ENCODE results near the gene PHF10.
A peak's percentile ranks its signal among the peaks of the same experiment; 100 is the strongest.

Gene PHF10

GRCh38 chr6:169755162-169755561 is 30.9 kb upstream of the PHF10 start:
- no peaks in the 10 kb centered on the region for H3K9me3 Mint-ChIP-seq
- H3K4me3 Mint-ChIP-seq: no peak overlapping the region
- H3K27me3 Mint-ChIP-seq (ENCODE audit: low read depth): no peaks in the 10 kb centered on the region
- TF ChIP-seq CTCF (IDR thresholded peaks at IDR 0.05; ENCODE audit: unreplicated experiment in 3 of 3): no peak
- no peak overlapping the region for H3K27ac Mint-ChIP-seq
- peaks cover 29% of the 10 kb centered on the region for H3K36me3 Mint-ChIP-seq (ENCODE audit: low read depth)
- H3K4me1 Mint-ChIP-seq: peaks cover 27% of the 10 kb centered on the region

GRCh38 chr6:169752074-169752623 is 27.8 kb upstream of the PHF10 start:
- H3K4me3 Mint-ChIP-seq: peak overlapping the region; percentile 92 to 98 (median 98)
- H3K4me1 Mint-ChIP-seq: peaks cover 32% of the 10 kb centered on the region
- H3K36me3 Mint-ChIP-seq (ENCODE audit: low read depth): peaks cover 18% of the 10 kb centered on the region
- peak overlapping the region; percentile 91 to 99 (median 98) for H3K27ac Mint-ChIP-seq
- TF ChIP-seq CTCF (IDR thresholded peaks at IDR 0.05; ENCODE audit: unreplicated experiment in 3 of 3): no peak
- H3K9me3 Mint-ChIP-seq: peaks cover 8% of the 10 kb centered on the region
- H3K27me3 Mint-ChIP-seq (ENCODE audit: low read depth): no peaks in the 10 kb centered on the region

GRCh38 chr6:169751242-169752073 is 27.2 kb upstream of the PHF10 start, which contains the start of the genes DYNLT2 and ERMARD:
DYNLT2 (minus strand) TSS chr6:169751572; CDS start chr6:169751458, 114 bp downstream.
ERMARD (plus strand) TSS chr6:169751622; CDS start chr6:169751658, 36 bp downstream.
- H3K9me3 Mint-ChIP-seq: peaks cover 12% of the 10 kb centered on the region
- H3K4me1 Mint-ChIP-seq: peaks cover 32% of the 10 kb centered on the region
- peak in 1 of 3 experiments; percentile 25 for TF ChIP-seq CTCF (IDR thresholded peaks at IDR 0.05; ENCODE audit: unreplicated experiment in 3 of 3)
- peak within 1 kb of the TSS; percentile 98 to 99 (median 98) for H3K4me3 Mint-ChIP-seq
- H3K27ac Mint-ChIP-seq: peak within 1 kb of the TSS; percentile 91 to 99 (median 98)
- peaks cover 15% of the 10 kb centered on the region for H3K36me3 Mint-ChIP-seq (ENCODE audit: low read depth)
- H3K27me3 Mint-ChIP-seq (ENCODE audit: low read depth): no peaks in the 10 kb centered on the region

GRCh38 chr6:169746556-169746955 is 22.3 kb upstream of the PHF10 start:
- Mint-ChIP-seq H3K27ac (no peak overlapping the region), H3K9me3 (peaks cover 23% of the 10 kb centered on the region), H3K36me3 (ENCODE audit: low read depth) (peaks cover 15% of the 10 kb centered on the region), H3K4me1 (peaks cover 17% of the 10 kb centered on the region), H3K27me3 (ENCODE audit: low read depth) (no peaks in the 10 kb centered on the region), H3K4me3 (no peak overlapping the region)
- TF ChIP-seq CTCF (IDR thresholded peaks at IDR 0.05; ENCODE audit: unreplicated experiment in 3 of 3): no peak

GRCh38 chr6:169745405-169745804 is 21.1 kb upstream of the PHF10 start:
- Mint-ChIP-seq H3K27me3 (ENCODE audit: low read depth) (no peaks in the 10 kb centered on the region), H3K4me1 (peaks cover 7% of the 10 kb centered on the region), H3K4me3 (no peak overlapping the region), H3K9me3 (peaks cover 23% of the 10 kb centered on the region), H3K27ac (no peak overlapping the region), H3K36me3 (ENCODE audit: low read depth) (peaks cover 15% of the 10 kb centered on the region)
- no peak for TF ChIP-seq CTCF (IDR thresholded peaks at IDR 0.05; ENCODE audit: unreplicated experiment in 3 of 3)

Data from nephron (organoid).